NCI-H2196 (cell line): ENCODE results near the gene GPC2.

Experiments
- DNase-seq: peaks from one replicate; lab custom pipeline; 2025; ENCODE audit not compliant: unreplicated experiment; lab: John Stamatoyannopoulos, UW

The GPC2 gene

DNA sequence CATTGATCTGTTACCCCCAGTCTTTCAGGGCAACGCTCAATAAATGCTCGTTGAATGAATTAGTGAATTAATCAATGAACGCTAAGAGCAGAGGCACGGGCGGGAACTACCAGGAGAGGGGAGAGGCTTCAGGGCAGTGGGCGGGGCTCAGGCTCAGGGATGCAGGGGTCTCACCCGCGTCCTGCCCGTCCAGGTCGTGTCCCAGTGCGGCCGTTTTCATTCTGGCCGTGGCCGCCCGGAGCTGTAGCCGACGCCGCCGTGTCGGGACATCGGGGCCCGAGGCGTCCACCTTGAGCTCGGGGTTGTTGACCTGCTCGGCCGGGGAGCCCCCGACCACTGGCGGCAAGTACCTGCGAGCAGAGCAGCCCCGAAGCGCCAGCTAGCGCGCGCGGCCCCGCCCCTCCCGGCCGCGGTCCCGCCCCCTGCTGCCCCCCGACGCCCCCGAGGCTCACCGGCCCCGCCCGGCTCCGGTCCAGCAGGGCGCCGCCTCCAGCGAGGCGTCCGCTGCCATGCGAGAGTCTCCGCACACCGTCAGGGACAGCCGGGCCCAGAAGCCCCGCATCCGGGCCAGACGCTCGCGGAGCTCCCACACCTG lies 6.0 kb downstream of the GPC2 start:
- no peak for DNase-seq

DNA sequence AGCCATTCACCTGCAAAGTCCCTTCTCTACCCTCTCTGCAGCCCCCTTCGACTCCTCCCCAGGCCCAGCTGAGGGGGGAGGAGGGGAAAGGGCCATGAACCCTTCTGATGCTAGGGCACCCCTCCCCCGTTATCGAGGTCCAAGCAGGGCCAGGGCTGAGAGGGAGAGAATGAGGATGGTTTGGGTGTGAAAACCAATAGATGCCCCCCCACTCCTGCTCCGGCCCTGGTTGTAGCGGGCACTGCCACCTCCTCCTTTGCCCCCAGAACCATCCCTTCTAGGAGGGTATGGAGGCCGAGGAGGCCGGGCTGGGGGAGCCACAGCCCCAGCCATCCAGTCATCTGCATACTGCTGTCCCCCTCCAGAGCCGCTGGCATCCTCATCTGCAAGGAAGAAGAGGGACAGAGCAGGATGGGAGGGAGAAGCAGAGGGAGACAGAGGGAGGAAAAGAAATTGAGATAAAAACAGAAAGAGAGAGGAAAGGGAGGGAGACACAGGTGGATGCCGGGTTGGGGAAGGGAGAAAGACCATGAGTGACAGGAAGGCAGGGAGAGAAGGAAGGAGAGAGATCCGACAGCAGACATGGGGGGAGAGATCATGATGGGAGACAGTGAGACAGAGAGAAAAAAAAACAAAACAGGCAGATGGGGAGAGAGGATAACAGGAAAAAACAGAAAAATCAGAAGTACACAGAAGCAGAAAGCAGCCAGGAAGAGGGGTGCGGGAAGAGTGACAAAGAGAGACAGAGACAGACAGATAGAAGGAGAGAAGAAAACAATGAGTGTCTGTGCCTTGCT lies 6.9 kb downstream of the GPC2 start:
- no peak for DNase-seq

DNA sequence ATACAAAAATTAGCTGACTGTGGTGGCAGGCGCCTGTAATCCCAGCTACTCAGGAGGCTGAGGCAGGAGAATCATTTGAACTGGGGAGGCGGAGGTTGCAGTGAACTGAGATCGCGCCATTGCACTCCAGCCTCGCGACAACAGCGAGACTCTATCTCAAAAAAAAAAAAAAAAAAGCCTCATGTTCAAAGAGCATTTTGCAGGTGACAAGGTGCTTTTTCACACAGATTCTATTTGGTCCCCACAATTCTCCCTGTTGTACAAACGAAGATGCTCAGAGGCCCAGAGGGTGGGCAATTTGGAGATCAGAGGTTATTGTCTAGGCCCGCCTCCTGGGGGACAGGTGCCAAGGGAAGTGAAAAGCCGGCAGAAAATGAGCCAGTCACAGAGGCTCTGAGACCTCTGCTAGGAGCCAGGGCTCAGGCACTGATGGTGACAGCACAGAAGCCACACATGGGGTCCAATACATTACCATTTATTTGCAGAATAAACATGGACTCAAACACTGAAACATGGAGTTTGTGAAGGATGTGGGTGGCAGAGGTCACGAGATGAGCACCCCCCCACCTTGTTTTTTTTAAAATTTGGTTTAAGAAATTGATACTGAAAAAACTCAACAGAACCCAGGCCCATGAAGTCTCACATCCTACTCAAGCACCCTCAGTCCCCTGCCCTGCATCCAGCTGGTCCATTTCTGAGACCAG lies 7.9 kb downstream of the GPC2 start:
- peak; percentile 8 for DNase-seq

DNA sequence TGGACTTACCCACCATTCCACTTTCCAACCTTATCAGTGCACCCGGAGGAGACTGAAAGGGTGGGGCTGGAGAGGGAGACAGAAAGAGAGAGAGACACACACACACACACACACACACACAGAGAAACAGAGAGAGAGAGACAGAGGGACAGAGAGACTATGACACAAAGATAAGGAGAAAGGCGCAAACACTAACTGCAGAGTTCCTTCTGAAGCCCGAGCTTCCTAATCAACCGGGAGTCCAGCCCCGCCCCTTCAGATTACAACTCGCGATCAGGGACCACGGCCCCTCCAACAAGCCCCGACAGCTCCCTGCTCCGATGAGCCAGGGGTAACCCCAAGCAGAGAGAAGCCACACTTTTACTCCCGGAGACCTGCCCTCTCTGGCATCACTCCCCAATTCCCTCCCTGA lies 9.3 kb downstream of the GPC2 start:
- DNase-seq, result no peak

DNA sequence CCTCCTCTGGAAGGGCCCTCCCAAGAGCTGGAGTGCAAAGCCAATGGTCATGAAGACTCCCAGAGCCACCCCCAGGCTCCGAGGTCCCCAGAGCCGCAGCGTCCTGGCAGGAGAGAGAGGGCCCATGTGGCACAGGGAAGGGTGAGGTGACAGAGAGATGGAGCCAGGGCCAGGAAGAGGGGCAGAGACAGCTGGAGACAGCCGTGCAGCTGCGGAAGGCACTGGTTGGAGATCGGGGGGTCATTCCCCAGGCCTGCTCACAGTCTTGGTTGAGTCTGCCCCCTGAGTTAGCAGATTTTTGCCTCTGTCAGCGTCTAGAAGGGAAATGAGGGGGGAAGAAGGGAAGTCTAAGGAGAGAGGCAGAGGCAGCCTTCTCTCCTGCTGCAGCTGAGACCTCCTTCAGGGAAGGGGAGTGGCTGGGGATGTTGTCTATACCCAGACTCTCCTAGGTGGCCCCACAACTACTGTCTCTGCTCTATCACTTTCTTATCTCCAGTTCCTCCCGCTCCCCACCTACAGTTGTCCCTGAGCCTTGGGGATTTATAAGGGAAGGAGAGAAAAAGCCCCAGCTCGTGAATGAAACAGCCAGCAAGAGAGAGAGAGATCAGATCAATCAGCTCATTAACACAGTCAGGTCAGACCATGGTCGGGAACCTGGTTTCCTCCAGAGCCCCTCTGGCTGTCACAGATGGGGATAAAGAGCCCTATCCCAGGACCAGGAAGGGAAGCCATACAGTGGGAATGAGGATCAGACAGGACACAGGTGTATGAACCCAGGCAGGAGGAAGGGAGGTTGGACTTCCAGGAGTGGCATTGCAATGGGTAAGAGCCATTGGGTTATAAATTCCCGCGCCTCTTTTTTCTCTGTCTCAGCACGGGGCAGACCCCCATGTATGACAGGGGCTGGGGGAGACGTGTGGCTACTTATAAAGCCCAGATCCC lies 9.9 kb downstream of the GPC2 start:
- DNase-seq, result no peak

DNA sequence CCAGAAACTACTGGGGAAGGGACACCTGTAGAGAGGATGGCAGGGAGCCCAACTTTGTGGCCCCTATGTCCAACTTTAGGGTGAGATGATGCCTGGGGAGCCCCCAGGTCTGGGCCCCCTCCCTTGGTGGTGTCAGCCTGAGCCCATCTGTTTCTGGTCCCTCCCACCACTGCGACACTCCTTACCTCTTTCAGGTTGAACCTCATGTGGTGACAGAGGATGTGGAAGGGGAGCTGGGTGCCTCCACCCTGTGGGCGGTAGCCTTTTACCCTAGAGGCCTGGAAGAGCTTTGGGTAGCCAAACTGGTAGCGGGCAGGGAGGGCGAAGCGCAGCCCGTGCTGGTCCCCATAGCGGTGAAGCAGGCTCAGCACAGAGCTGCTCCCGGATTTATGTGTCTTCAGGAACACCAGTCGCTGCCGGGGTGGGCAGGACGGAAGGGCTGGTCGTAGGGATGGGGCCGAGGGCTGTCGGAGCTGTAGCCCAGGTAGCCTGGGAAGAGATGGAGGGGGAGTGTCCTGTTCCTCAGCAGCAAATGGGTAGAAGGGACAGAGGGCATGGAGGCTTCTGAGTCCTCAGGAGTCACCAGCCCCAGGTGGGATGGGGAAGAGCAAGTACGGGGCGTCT lies 10.8 kb downstream of the GPC2 start:
- DNase-seq, result no peak

DNA sequence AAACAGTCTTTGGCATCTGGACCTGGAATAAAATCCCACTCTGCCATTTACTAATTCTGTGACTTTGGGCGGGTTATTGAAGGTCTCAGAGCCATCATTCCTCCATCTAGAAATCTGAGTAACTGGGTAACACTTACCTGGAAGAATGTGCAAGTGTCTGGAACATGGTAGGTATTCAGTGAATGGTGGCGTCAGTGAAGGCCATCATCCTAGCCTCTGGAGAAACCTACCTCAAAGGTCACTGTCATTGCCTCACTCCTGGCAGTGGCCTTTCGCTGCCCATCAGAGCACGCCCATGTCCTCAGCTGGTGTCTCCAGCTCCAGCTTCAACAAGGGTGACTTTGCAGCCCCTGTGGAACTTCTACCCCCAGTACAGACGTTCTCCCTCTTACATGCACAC lies 13.3 kb downstream of the GPC2 start:
- no peak for DNase-seq

DNA sequence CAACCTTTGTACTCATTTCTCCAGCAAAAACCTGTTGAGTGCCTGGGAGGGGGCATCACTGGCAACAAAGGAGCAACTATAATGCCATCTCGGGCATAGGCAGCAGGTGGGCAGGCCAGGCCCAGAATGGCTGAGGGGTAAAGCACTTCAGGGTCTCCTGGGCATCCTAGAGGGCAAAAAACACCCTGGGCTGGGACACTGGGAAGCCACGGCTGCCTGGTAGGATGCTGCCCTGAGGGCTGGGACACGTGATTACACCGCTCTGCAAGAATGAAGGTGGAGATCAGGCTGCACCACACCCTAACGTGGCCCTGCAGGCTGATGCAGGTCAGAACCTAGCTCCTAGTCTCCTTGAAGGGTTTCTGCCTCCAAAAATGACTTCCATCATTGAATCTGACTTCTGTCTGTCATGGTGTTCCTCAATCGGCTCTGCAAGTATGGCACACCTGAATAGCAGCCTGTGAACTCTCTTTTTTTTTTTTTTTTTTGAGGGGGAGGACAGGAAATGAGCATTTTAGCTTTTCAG lies 14.1 kb downstream of the GPC2 start:
- DNase-seq, result no peak

DNA sequence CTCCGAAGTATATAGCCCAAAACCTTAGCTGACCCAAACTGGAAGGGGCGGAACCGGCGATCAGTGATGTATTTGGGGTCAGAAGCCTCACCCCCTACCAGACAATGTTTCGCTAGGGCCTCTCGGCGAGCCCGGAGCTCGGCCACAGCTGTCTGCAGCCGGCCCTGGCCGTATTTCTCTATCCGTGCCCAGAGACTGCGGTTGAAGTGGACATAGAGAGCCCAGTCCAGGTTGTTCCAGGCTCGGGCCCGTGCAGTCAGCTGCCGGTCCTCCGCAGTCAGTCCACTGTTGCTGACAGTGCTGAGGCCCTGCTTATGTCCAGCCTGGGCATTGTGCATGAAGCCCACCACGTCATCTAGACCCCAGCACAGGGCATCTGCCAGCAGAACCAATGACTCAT lies 17.1 kb downstream of the GPC2 start:
- no peak for DNase-seq

DNA sequence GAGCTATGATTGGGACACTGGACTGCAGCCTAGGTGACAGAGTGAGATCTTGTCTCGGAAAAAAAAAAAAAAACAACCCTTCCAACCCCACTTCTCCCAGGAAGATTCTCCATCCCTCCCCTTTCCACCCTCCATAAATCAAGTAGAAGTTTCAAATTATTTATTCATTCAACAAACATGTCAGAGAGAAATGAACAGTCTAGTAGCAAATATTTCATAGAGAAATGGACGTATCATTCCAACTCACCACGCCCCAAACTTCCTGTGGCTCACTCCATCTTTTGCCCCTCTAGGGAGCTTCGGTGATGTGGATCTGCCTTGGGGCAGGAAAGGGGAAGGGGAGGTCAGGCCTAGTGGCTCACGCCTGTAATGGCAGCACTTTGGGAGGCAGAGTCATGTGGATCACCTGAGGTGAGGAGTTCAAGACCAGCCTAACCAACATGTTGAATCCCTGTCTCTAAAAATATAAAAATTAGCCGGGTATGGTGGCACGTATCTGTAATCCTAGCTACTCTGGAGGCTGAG lies 18.0 kb downstream of the GPC2 start:
- no peak for DNase-seq

DNA sequence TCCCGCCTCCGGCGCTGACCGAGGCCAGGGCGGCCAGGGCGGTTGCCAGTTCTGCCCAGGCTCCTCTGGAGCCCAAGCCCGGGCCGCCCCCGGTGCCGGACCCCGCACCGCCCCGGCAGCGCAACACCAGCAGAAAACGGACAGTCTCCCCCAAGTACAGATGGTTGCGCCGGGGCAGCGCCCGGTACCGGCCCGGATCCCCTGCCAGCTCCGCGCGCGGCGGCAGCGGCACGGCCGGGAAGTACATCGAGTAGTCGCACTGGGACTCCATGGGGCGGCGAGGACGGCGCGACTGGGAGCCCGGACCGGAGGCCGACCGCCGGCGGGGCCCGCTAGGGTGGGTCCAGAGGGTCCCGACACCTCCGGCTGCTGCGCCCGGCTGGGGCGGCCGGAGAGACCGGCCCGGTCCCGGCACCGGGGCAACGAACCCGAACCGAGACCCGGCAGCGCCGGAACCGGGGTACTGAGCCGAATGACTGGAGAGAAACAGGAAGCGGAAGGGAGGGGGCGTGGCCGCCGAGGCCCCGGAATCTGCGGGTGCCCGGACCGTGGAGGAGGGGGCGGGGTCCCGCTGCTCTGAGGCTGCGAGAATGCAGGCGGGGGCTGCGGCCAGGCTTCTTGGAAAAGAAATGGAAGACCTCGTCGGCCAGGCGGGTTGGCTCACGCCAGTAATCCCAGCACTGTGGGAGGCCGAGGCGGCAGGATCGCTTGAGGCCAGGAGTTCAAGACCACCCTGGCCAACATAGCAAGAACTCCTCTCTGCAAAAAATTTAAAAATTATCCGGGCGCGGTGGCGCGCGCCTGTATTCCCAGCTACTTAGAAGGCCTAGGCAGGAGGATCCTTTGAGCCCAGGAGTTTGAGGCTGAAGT lies 18.7 kb downstream of the GPC2 start, which contains the start of gene TRAPPC14:
TSS of gene TRAPPC14 (minus strand) at position 495 of the 870 bp plus-strand sequence. CDS start at position 271, 224 bp downstream.
- peak; percentile 88 for DNase-seq

DNA sequence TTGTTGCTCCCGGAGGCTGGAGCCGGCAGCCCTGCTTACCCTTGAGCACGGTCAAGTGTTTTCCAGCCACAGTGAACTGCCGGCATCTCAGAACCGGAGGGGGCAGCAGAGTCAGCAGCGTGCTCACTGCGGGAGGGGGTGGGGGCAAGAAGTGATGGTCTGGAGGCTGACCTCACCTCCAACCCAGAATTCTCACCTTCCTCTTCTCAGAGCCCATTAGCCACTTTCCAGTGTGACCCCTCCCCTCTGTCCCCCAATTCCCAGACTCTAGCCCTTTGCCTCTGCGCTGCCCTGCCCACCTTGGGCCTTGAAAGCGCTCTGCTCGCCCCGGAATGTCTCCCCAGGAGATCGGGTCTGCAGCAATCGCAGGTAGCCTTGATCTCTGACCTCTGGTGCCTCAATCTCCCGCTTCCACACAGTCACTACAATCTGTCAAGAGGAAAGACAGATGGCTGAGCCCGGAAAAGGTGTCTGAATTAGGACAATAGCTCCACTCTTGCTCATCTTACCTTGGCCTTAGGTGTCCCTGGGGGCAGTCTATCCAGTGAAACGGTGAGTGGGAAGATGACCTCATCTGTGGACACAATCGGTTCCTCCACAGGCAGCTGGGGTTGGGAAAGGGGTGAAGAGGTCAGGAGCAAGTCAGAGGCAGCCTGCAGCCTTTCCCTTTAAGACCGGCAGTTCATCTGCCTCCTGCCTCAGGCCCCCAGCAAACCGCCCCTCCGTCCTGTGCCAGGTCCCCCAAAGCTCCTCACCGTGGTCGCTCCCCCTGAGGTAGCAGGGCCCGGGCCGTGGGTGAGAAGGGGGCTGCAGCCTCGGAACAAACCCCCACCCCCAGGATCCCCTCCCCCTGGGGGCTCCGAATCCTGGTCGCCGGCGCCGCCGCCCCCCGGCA lies 19.6 kb downstream of the GPC2 start:
- DNase-seq, result peak; percentile 44

DNA sequence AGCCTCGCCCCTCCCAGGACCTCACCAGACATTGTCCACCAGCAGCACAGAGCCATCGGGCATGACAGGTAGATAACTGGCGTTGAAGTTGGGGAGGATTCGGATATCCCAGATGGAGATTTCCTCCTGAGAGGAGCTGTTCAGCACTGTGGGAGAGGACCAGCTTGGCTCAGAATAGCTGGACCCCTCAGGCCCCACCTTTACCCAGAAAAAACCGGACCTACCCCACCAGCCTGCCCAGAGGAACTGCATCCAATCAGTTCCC lies 20.2 kb downstream of the GPC2 start:
- DNase-seq, result peak; percentile 28

DNA sequence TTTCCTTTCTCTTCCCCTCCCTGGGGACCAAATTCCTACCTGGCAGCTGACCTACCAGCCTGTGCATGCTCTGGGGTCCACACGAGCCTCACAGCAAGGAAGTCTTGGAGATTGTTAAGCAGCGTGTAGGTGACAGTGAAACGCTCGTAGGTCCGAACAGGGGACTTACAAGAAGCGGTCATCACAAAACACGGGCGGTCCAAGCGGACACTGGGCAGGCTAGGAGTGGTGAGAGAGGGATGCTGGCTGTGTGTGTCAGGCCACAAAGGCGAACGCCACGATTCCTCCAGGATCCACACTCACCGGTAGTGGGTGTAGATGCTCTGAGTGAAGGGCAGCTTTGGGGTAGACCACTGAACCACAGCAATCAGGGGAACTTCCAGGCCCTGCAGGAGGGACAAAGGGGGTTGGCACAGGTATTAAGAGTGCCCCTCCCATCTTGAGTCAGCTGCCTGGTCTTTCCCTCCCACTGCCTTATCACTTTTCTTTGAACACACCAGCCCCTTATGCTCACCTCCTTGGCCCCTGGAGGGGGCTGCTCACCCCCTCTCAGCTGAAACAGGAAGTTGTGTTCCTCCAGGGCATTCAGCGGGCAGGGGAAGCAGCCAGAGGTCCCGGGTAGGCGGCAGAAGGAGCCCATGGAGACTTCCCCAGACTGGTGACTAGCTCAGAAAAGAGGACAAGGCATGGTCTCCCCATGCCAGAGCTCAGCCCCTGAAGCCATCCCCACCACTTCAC lies 20.7 kb downstream of the GPC2 start:
- no peak for DNase-seq

DNA sequence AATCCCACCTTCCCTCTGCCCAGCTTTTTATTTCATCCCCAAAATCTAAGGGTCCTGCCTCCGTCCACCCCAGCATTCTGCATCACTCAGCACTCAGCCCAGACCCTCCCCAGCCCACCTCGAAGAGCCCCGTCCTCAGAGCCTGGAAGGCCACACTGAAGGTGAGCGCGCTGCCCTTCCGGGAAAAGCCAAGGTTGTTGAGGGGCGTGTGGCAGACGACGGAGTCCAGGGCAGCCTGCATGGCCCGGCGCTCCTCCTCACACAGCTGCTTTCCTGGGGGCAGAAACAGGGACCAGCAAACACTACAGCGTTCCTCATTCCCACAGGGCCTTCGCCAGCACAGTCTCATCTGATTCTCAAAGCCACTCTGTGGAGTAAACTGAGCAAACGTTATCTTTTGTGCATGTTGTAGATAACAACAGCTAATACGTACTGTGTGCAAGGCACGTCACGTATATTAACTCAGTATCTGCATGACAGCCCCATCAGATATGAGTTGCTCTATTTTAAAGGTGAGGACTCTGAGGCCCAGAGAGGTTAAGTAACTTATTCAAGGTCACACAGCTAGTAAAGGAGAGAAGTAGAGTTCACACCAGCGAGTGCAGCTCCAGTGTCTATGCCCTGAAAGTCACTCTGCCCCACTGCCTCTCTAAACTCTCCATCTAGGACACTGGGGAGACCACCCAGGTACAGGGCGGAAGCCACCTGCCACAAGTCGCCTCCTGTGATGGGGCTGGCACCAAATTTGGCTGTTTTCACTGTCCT lies 21.4 kb downstream of the GPC2 start:
- no peak for DNase-seq

DNA sequence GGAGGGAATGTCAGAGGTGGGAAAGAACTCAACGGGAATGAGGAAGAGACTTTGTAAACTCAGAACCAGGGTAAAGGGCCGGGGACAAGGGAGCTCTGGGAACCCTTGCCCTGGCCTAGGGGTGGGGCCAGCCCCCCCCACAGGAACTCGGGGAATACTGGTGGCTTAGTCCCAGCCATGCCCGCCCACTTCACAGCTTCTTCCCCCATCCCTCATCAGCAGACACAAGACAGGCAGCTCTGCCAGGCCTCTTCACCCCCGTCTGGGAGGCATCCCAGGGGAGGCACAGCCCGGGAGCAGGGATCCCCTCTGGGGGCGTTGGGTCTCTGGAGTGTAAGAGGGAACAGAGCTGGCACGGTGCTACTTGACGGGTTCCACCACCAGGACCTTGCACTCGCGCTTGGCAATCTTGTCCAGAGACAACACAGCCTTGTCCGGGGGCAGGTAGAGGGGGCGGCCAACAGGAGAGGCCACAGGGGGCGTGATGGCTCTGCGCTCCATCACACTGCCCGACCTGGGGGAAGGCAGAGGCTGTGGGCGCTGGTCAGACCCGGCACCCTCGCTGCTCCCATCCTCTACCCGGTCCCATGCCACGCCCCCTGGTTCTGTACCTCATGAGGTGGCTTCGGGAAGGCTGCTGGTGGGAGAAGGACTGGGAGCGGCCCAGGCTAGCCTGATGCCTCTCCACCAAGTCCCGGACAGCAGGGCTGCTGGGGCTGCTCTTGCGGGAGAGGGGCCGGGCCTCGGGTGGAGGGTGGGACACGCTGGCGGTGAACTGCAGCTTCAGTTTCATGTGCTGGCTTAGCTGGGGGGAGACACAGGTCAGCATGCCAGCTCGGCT lies 22.3 kb downstream of the GPC2 start:
- no peak for DNase-seq
